NCI-H2171 treated with DMSO at 0.1 percent for 48 hours (cell line): ENCODE results near the gene WNT6.

Experiments
- DNase-seq: peaks from one replicate; lab custom pipeline; 2025; lab: John Stamatoyannopoulos, UW

WNT6 gene

GRCh38 chr2:218877891-218878290, 18.3 kb downstream of the WNT6 start:
- DNase-seq, result no peak

- no peak for DNase-seq
Measured at GRCh38 chr2:218878486-218878885, 18.9 kb downstream of the WNT6 start.

- peak; percentile 88 for DNase-seq
Measured at GRCh38 chr2:218878926-218879761, 19.5 kb downstream of the WNT6 start.

GRCh38 chr2:218879776-218880101, 20.1 kb downstream of the WNT6 start:
- no peak for DNase-seq

GRCh38 chr2:218880102-218880858, 20.7 kb downstream of the WNT6 start, which contains the start of gene WNT10A:
Gene WNT10A (plus strand): TSS chr2:218880852. CDS start chr2:218880996, 144 bp downstream.
- DNase-seq, result peak; percentile 66

GRCh38 chr2:218880859-218881594, 21.4 kb downstream of the WNT6 start:
- no peak for DNase-seq

GRCh38 chr2:218881744-218882460, 22.3 kb downstream of the WNT6 start:
- no peak for DNase-seq

- DNase-seq, result peak; percentile 32
Measured at GRCh38 chr2:218882461-218882816, 22.8 kb downstream of the WNT6 start.

- DNase-seq, result no peak
Measured at GRCh38 chr2:218882866-218883366, 23.3 kb downstream of the WNT6 start.

GRCh38 chr2:218883491-218884490, 24.2 kb downstream of the WNT6 start:
- DNase-seq, result peak; percentile 61

GRCh38 chr2:218884519-218884918, 24.9 kb downstream of the WNT6 start:
- no peak for DNase-seq

GRCh38 chr2:218885981-218886947, 26.7 kb downstream of the WNT6 start:
- DNase-seq, result peak; percentile 82

GRCh38 chr2:218887079-218887478, 27.5 kb downstream of the WNT6 start:
- no peak for DNase-seq

- no peak for DNase-seq
Measured at GRCh38 chr2:218888341-218888740, 28.7 kb downstream of the WNT6 start.

GRCh38 chr2:218889937-218890336, 30.3 kb downstream of the WNT6 start:
- DNase-seq, result no peak

- DNase-seq, result no peak
Measured at GRCh38 chr2:218890369-218890768, 30.8 kb downstream of the WNT6 start.

GRCh38 chr2:218891275-218892135, 31.9 kb downstream of the WNT6 start:
- DNase-seq, result no peak

- peak; percentile 82 for DNase-seq
Measured at GRCh38 chr2:218892693-218893348, 33.2 kb downstream of the WNT6 start.
